CD14-positive monocyte (primary cell): ENCODE results near the gene XXYLT1. TPM values are rescaled to one million over a fixed set of nuclear protein-coding genes. Genes with fewer than 3 reads are reported as not detected.
A peak's percentile ranks its signal among the peaks of the same experiment; 100 is the strongest.

Experiments used
- DNase-seq, 3 donors: peaks; one replicate each; pipeline ENCODE4 v3.0.0-alpha.2; 2011 to 2022
- H2AFZ ChIP-seq: 2 replicates; pipeline ENCODE4 v1.6.0; 2012; ENCODE audit warnings: mild to moderate bottlenecking, low read depth, low read length, inconsistent platforms; ENCODE audit not compliant: insufficient read depth, poor library complexity, severe bottlenecking
- H3K27ac ChIP-seq, 2 donors: 1 replicate in 1 of 2; 2 replicates in 1 of 2; pipeline ENCODE4 v1.5.1; 2012 to 2013; ENCODE audit warnings: low read length in 2 of 2, control low read depth in 1 of 2, inconsistent platforms in 1 of 2, low read depth in 1 of 2, mild to moderate bottlenecking in 1 of 2
- H3K27me3 ChIP-seq, 2 donors: one replicate each; pipeline versions ENCODE4 v1.6.0 to v1.6.1; 2011 to 2013; ENCODE audit warnings: low read length in 2 of 2; ENCODE audit not compliant: control insufficient read depth in 2 of 2, insufficient read depth in 2 of 2
- H3K36me3 ChIP-seq, 2 donors: replicated peaks in 1 of 2; 1 replicate in 1 of 2; 2 replicates in 1 of 2; pipeline versions ENCODE4 v1.5.1 to v1.6.1; 2012 to 2013; ENCODE audit warnings: low read length in 2 of 2, control low read depth in 1 of 2, inconsistent platforms in 1 of 2, mild to moderate bottlenecking in 1 of 2; ENCODE audit not compliant: insufficient read depth in 2 of 2, control insufficient read depth in 1 of 2
- H3K4me1 ChIP-seq, 2 donors: 1 replicate in 1 of 2; 2 replicates in 1 of 2; pipeline versions ENCODE4 v1.5.1 to v1.6.1; 2012 to 2013; ENCODE audit warnings: low read length in 2 of 2, control low read depth in 1 of 2, inconsistent platforms in 1 of 2, mild to moderate bottlenecking in 1 of 2, moderate library complexity in 1 of 2; ENCODE audit not compliant: insufficient read depth in 2 of 2, control insufficient read depth in 1 of 2
- H3K4me2 ChIP-seq: replicated peaks from 2 replicates; pipeline ENCODE3; 2012; ENCODE audit warnings: low read length, moderate library complexity, mild to moderate bottlenecking; ENCODE audit not compliant: poor library complexity, severe bottlenecking; ENCODE audit errors: extremely low read depth
- H3K4me3 ChIP-seq, 3 experiments: fragments of 200-600 bp in 1 of 3; sonication (generic) in 1 of 3; replicated peaks in 1 of 3; 1 replicate in 2 of 3; 2 replicates in 1 of 3; pipeline ENCODE4 v1.5.1; 2011 to 2013; ENCODE audit warnings: low read length in 3 of 3, mild to moderate bottlenecking in 3 of 3, control low read depth in 2 of 3, low read depth in 2 of 3, inconsistent platforms in 1 of 3, moderate library complexity in 1 of 3
- H3K79me2 ChIP-seq: 2 replicates; pipeline ENCODE4 v1.6.0; 2012; ENCODE audit warnings: mild to moderate bottlenecking, control low read depth, inconsistent platforms, low read length, moderate library complexity; ENCODE audit not compliant: insufficient read depth
- H3K9ac ChIP-seq: 2 replicates; pipeline ENCODE4 v1.6.0; 2017; ENCODE audit warnings: low read length, mild to moderate bottlenecking; ENCODE audit not compliant: insufficient read depth, poor library complexity, severe bottlenecking
- H3K9me3 ChIP-seq, 2 donors: replicated peaks in 1 of 2; 1 replicate in 1 of 2; 2 replicates in 1 of 2; pipeline versions ENCODE4 v1.5.1 to v1.6.1; 2012 to 2013; ENCODE audit warnings: low read length in 2 of 2, control low read depth in 1 of 2; ENCODE audit not compliant: control insufficient read depth in 1 of 2, insufficient read depth in 1 of 2
- H4K20me1 ChIP-seq: 2 replicates; pipeline ENCODE4 v1.6.0; 2012; ENCODE audit warnings: mild to moderate bottlenecking, low read length, control low read depth, moderate library complexity; ENCODE audit not compliant: insufficient read depth
- H3K27ac Mint-ChIP-seq, 7 donors: one replicate each; pipeline ENCODE4 v1.8.0; 2020; ENCODE audit warnings: mild to moderate bottlenecking in 7 of 7, mixed read lengths in 7 of 7, moderate library complexity in 6 of 7, inconsistent platforms in 2 of 7
- H3K27me3 Mint-ChIP-seq, 3 donors: one replicate each; pipeline ENCODE4 v1.8.0; 2021 to 2022; ENCODE audit warnings: low read depth in 3 of 3, mild to moderate bottlenecking in 3 of 3, mixed read lengths in 3 of 3, moderate library complexity in 3 of 3, inconsistent platforms in 1 of 3
- H3K36me3 Mint-ChIP-seq, 2 donors: one replicate each; pipeline ENCODE4 v1.8.0; 2020; ENCODE audit warnings: mixed read lengths in 2 of 2, inconsistent platforms in 1 of 2, mild to moderate bottlenecking in 1 of 2
- H3K4me1 Mint-ChIP-seq: one replicate; pipeline ENCODE4 v1.8.0; 2020; ENCODE audit warnings: mild to moderate bottlenecking, mixed read lengths
- H3K4me3 Mint-ChIP-seq, 2 donors: one replicate each; pipeline ENCODE4 v1.8.0; 2020; ENCODE audit warnings: mild to moderate bottlenecking in 2 of 2, mixed read lengths in 2 of 2, moderate library complexity in 1 of 2
- H3K9me3 Mint-ChIP-seq, 7 donors: one replicate each; pipeline ENCODE4 v1.8.0; 2020 to 2022; ENCODE audit warnings: mixed read lengths in 7 of 7, mild to moderate bottlenecking in 6 of 7, moderate library complexity in 6 of 7, inconsistent platforms in 2 of 7
- CTCF ChIP-seq: fragments of 200-600 bp; IDR thresholded peaks from one replicate; pipeline ENCODE4 v1.8.0; 2022; ENCODE audit warnings: antibody characterized with exemption, mild to moderate bottlenecking
- WGBS: methylation state at CpG from one replicate; pipeline ENCODE4 v1.1.5; 2013; ENCODE audit warnings: missing lambda C conversion rate; ENCODE audit not compliant: insufficient coverage; 5-methylcytosine and 5-hydroxymethylcytosine counted together
- intact Hi-C, 2 donors: fragments of 100-400 bp; cut with micrococcal nuclease; formaldehyde crosslinking; loops; one replicate each; pipeline versions ENCODE4 v1.15.0 to v1.15.1; 2023
- polyA plus RNA-seq, 3 donors: library from polyadenylated mRNA; depleted of rRNA in 1 of 3; unstranded in 2 of 3; stranded (reverse) in 1 of 3; fragments of 300-500 nt in 2 of 3; fragments of >200 nt in 1 of 3; fragmentation: Illumina TruSeq in 2 of 3; gene quantifications; 1 replicate in 2 of 3; 2 replicates in 1 of 3; pipeline ENCODE4 v1.2.3, GENCODE V29; 2012 to 2021

The XXYLT1 gene
- polyA plus RNA-seq, 3 donors: 11.8 to 13.5 (median 13.2) TPM

GRCh38 chr3:195238081-195238571, 32.8 kb downstream of the XXYLT1 start:
- no peak for TF ChIP-seq CTCF
- peaks cover 8 to 22% of the 10 kb centered on the region in 2 donors for H3K9me3 ChIP-seq
- no peak overlapping the region for H3K4me2 ChIP-seq
- H3K27ac ChIP-seq: no peak overlapping the region
- H3K79me2 ChIP-seq: no peaks in the 10 kb centered on the region
- H3K36me3 ChIP-seq: no peaks in the 10 kb centered on the region
- H3K4me1 Mint-ChIP-seq: no peaks in the 10 kb centered on the region
- 98% methylated on average over 12 of the region's 12 CpGs for WGBS
- H3K4me3 ChIP-seq: no peak overlapping the region
- no peaks in the 10 kb centered on the region for H3K27me3 ChIP-seq
- H4K20me1 ChIP-seq: no peaks in the 10 kb centered on the region
- intact Hi-C loops: loop anchor here in 1 of 2 donors (10.0 kb wide), 1 partner anchor 263 kb away; no protein-coding TSS in a partner anchor
- H3K27me3 Mint-ChIP-seq: peaks cover 0 to 2% (median 0%) of the 10 kb centered on the region in 3 donors
- H3K9me3 Mint-ChIP-seq: peaks cover 0 to 22% (median 15%) of the 10 kb centered on the region in 7 donors
- no peak overlapping the region for H3K9ac ChIP-seq
- H3K27ac Mint-ChIP-seq: no peak overlapping the region
- H2AFZ ChIP-seq: no peak overlapping the region
- DNase-seq: peak in 1 of 3 donors; percentile 0
- H3K4me1 ChIP-seq: no peaks in the 10 kb centered on the region
- H3K36me3 Mint-ChIP-seq: peaks cover 22 to 34% of the 10 kb centered on the region in 2 donors
- no peak overlapping the region for H3K4me3 Mint-ChIP-seq

GRCh38 chr3:195236801-195237570, 34.0 kb downstream of the XXYLT1 start:
- H3K4me3 ChIP-seq: no peak overlapping the region
- intact Hi-C loops: loop anchor here in 1 of 2 donors (10.0 kb wide), 1 partner anchor 262 kb away; no protein-coding TSS in a partner anchor
- DNase-seq: peak in 1 of 3 donors; percentile 1
- TF ChIP-seq CTCF: no peak
- no peak overlapping the region for H2AFZ ChIP-seq
- 100% methylated on average over 4 of the region's 10 CpGs for WGBS
- H3K27me3 Mint-ChIP-seq: peaks cover 0 to 2% (median 1%) of the 10 kb centered on the region in 3 donors
- H3K9me3 ChIP-seq: peaks cover 8 to 22% of the 10 kb centered on the region in 2 donors
- no peaks in the 10 kb centered on the region for H3K79me2 ChIP-seq
- no peak overlapping the region for H3K27ac ChIP-seq
- no peaks in the 10 kb centered on the region for H3K4me1 ChIP-seq
- no peak overlapping the region for H3K4me2 ChIP-seq
- H3K9me3 Mint-ChIP-seq: peaks cover 3 to 22% (median 15%) of the 10 kb centered on the region in 7 donors
- H4K20me1 ChIP-seq: no peaks in the 10 kb centered on the region
- H3K9ac ChIP-seq: no peak overlapping the region
- H3K4me3 Mint-ChIP-seq: no peak overlapping the region
- H3K36me3 Mint-ChIP-seq: peaks cover 20 to 32% of the 10 kb centered on the region in 2 donors
- H3K4me1 Mint-ChIP-seq: no peaks in the 10 kb centered on the region
- no peaks in the 10 kb centered on the region for H3K36me3 ChIP-seq
- H3K27me3 ChIP-seq: no peaks in the 10 kb centered on the region
- H3K27ac Mint-ChIP-seq: no peak overlapping the region
